UCSD-AML1 (cell line): ENCODE data around the gene DGKG.

Experiments
- DNase-seq: peaks from one replicate; lab custom pipeline; 2025; ENCODE audit not compliant: unreplicated experiment; lab: John Stamatoyannopoulos, UW

The DGKG gene

GRCh38 chr3:186247821-186248814, 113.9 kb downstream of the DGKG start:
- DNase-seq: no peak

GRCh38 chr3:186246941-186247340, 115.1 kb downstream of the DGKG start:
- no peak for DNase-seq

- DNase-seq: no peak
These were observed 118.0 kb downstream of the DGKG start for GRCh38 chr3:186244016-186244415.

- peak; percentile 82 for DNase-seq
These were observed 119.9 kb downstream of the DGKG start for GRCh38 chr3:186241910-186242821.

- DNase-seq: no peak
These were observed 122.7 kb downstream of the DGKG start for GRCh38 chr3:186239321-186239720.

GRCh38 chr3:186237915-186238314, 124.1 kb downstream of the DGKG start:
- DNase-seq: no peak

GRCh38 chr3:186236357-186237020, 125.5 kb downstream of the DGKG start:
- DNase-seq: no peak

- DNase-seq: no peak
These were observed 126.5 kb downstream of the DGKG start for GRCh38 chr3:186235554-186235953.

GRCh38 chr3:186234152-186234551, 127.9 kb downstream of the DGKG start:
- DNase-seq: no peak

- DNase-seq: no peak
These were observed 135.6 kb downstream of the DGKG start for GRCh38 chr3:186226482-186226881.

- no peak for DNase-seq
These were observed 136.4 kb downstream of the DGKG start for GRCh38 chr3:186225603-186226002.

GRCh38 chr3:186224041-186224610, 137.9 kb downstream of the DGKG start:
- DNase-seq: no peak

- no peak for DNase-seq
These were observed 138.6 kb downstream of the DGKG start for GRCh38 chr3:186223476-186223875.

- DNase-seq: no peak
These were observed 140.2 kb downstream of the DGKG start for GRCh38 chr3:186221760-186222378.

- DNase-seq: no peak
These were observed 141.0 kb downstream of the DGKG start for GRCh38 chr3:186220911-186221645.

GRCh38 chr3:186220365-186220764, 141.7 kb downstream of the DGKG start:
- no peak for DNase-seq

- DNase-seq: no peak
These were observed 142.8 kb downstream of the DGKG start for GRCh38 chr3:186219211-186219638.

GRCh38 chr3:186218421-186218820, 143.6 kb downstream of the DGKG start:
- no peak for DNase-seq

- no peak for DNase-seq
These were observed 144.2 kb downstream of the DGKG start for GRCh38 chr3:186217820-186218164.
